H1 (cell line): ENCODE measurements around the gene SPINK5. TPM values are rescaled to one million over a fixed set of nuclear protein-coding genes. Genes with fewer than 3 reads are reported as not detected.

Experiments
- CTCF ChIA-PET: fragments of 300-600 bp; sonication (Branson Sonifier 250); formaldehyde crosslinking; loops from one replicate; lab custom pipeline; 2021; ENCODE audit not compliant: partially characterized antibody; lab: Charles Lee
- POLR2A ChIA-PET: fragments of 300-600 bp; sonication (Branson Sonifier 250); formaldehyde crosslinking; loops from one replicate; lab custom pipeline; 2021; ENCODE audit warnings: inconsistent platforms; ENCODE audit not compliant: partially characterized antibody; lab: Charles Lee
- DNase-seq, 2 experiments: peaks; one replicate each; pipeline versions ENCODE4 v3.0.0 to v3.0.0-alpha.2; 2010 to 2022; ENCODE audit warnings: low spot score in 2 of 2, low read depth in 1 of 2, mixed read lengths in 1 of 2
- FAIRE-seq: peaks from 2 replicates; lab custom pipeline; 2011; peaks lifted over from hg19 to GRCh38; lab: Jason Lieb, UNC
- H2AFZ ChIP-seq: 2 replicates; pipeline ENCODE4 v1.8.1; 2012; ENCODE audit warnings: low read length, inconsistent platforms
- H2AK5ac ChIP-seq: 2 replicates; pipeline ENCODE4 v1.6.1; 2013; ENCODE audit warnings: low read depth, low read length
- H2BK120ac ChIP-seq: replicated peaks from 2 replicates; pipeline ENCODE3; 2013; ENCODE audit warnings: low read depth, low read length, inconsistent platforms
- H2BK12ac ChIP-seq: 2 replicates; pipeline ENCODE4 v1.6.1; 2013; ENCODE audit warnings: low read depth, low read length
- H2BK15ac ChIP-seq: 2 replicates; pipeline ENCODE4 v1.6.1; 2013; ENCODE audit warnings: low read length
- H2BK20ac ChIP-seq: 2 replicates; pipeline ENCODE4 v1.6.1; 2013; ENCODE audit warnings: low read length
- H2BK5ac ChIP-seq: 2 replicates; pipeline ENCODE4 v1.6.1; 2013; ENCODE audit warnings: low read depth, low read length
- H3K14ac ChIP-seq: 2 replicates; pipeline ENCODE4 v1.6.1; 2013; ENCODE audit warnings: inconsistent platforms; ENCODE audit not compliant: insufficient read length
- H3K18ac ChIP-seq: 2 replicates; pipeline ENCODE4 v1.6.1; 2013; ENCODE audit warnings: low read length; ENCODE audit errors: extremely low read depth
- H3K23ac ChIP-seq: 2 replicates; pipeline ENCODE4 v1.6.1; 2013; ENCODE audit warnings: inconsistent platforms; ENCODE audit not compliant: insufficient read length
- H3K23me2 ChIP-seq: 2 replicates; pipeline ENCODE4 v1.6.1; 2013; ENCODE audit warnings: low read depth, low read length
- H3K27ac ChIP-seq: 2 replicates; pipeline ENCODE4 v1.6.1; 2011; ENCODE audit warnings: low read depth, low read length, inconsistent platforms
- H3K27me3 ChIP-seq, 4 experiments: replicated peaks in 1 of 4; 1 replicate in 1 of 4; 2 replicates in 3 of 4; pipeline versions ENCODE4 v1.6.1 to v1.8.1; 2011 to 2013; ENCODE audit warnings: low read length in 3 of 4, mild to moderate bottlenecking in 3 of 4, inconsistent platforms in 2 of 4, mixed read lengths in 2 of 4, moderate library complexity in 1 of 4; ENCODE audit not compliant: control insufficient read depth in 3 of 4, insufficient read depth in 3 of 4; ENCODE audit errors: extremely low read depth in 1 of 4
- H3K36me3 ChIP-seq, 4 experiments: 2 replicates each; pipeline versions ENCODE4 v1.6.1 to v1.8.1; 2011 to 2013; ENCODE audit warnings: mild to moderate bottlenecking in 4 of 4, low read length in 3 of 4, moderate library complexity in 2 of 4, control low read depth in 1 of 4, inconsistent platforms in 1 of 4; ENCODE audit not compliant: insufficient read depth in 4 of 4, control insufficient read depth in 2 of 4
- H3K4ac ChIP-seq: replicated peaks from 2 replicates; pipeline ENCODE3; 2013; ENCODE audit warnings: low read length, low read depth, mixed read lengths, inconsistent platforms; ENCODE audit not compliant: insufficient read length
- H3K4me1 ChIP-seq, 4 experiments: replicated peaks in 1 of 4; 1 replicate in 1 of 4; 2 replicates in 3 of 4; pipeline versions ENCODE4 v1.6.1 to v1.8.1; 2011 to 2013; ENCODE audit warnings: low read length in 3 of 4, inconsistent platforms in 2 of 4, mixed read lengths in 1 of 4; ENCODE audit not compliant: insufficient read depth in 4 of 4, control insufficient read depth in 3 of 4
- H3K4me2 ChIP-seq, 2 experiments: 2 replicates each; pipeline versions ENCODE4 v1.6.1 to v1.8.1; 2011 to 2013; ENCODE audit warnings: low read depth in 2 of 2, low read length in 2 of 2, control low read depth in 1 of 2, inconsistent platforms in 1 of 2, mild to moderate bottlenecking in 1 of 2; ENCODE audit not compliant: insufficient read depth in 1 of 2
- H3K4me3 ChIP-seq, 4 experiments: fragments of 200-600, 300-600 bp in 1 of 4; sonication (generic), shearing (Covaris generic), sonication (Bioruptor Twin) in 1 of 4; 2 replicates each; pipeline versions ENCODE4 v1.5.1 to v1.8.1; 2011 to 2016; ENCODE audit warnings: low read length in 4 of 4, low read depth in 3 of 4, control low read depth in 2 of 4, inconsistent platforms in 2 of 4, mild to moderate bottlenecking in 2 of 4, mixed read lengths in 1 of 4, moderate library complexity in 1 of 4; ENCODE audit not compliant: insufficient read depth in 2 of 4; ENCODE audit errors: extremely low read depth in 1 of 4
- H3K56ac ChIP-seq: replicated peaks from 2 replicates; pipeline ENCODE3; 2013; ENCODE audit warnings: low read depth, mild to moderate bottlenecking, mixed read lengths, low read length, inconsistent platforms; ENCODE audit not compliant: insufficient read length
- H3K79me1 ChIP-seq: 2 replicates; pipeline ENCODE4 v1.6.1; 2013; ENCODE audit warnings: low read depth, low read length, control low read depth
- H3K79me2 ChIP-seq, 2 experiments: 2 replicates each; pipeline versions ENCODE4 v1.6.1 to v1.8.1; 2012 to 2013; ENCODE audit warnings: low read length in 2 of 2, mild to moderate bottlenecking in 2 of 2, inconsistent platforms in 1 of 2; ENCODE audit not compliant: insufficient read depth in 2 of 2, control insufficient read depth in 1 of 2
- H3K9ac ChIP-seq, 4 experiments: replicated peaks in 1 of 4; 1 replicate in 1 of 4; 2 replicates in 3 of 4; pipeline versions ENCODE4 v1.6.1 to v1.8.1; 2011 to 2013; ENCODE audit warnings: low read depth in 3 of 4, low read length in 3 of 4, control low read depth in 2 of 4, mild to moderate bottlenecking in 2 of 4, moderate library complexity in 2 of 4, inconsistent platforms in 1 of 4; ENCODE audit errors: extremely low read depth in 1 of 4
- H3K9me3 ChIP-seq, 2 experiments: 2 replicates each; pipeline versions ENCODE4 v1.6.1 to v1.8.1; 2012 to 2013; ENCODE audit warnings: mild to moderate bottlenecking in 2 of 2, moderate library complexity in 2 of 2, control low read depth in 1 of 2, inconsistent platforms in 1 of 2, low read depth in 1 of 2, low read length in 1 of 2, mixed read lengths in 1 of 2; ENCODE audit not compliant: insufficient read depth in 2 of 2
- H4K20me1 ChIP-seq, 2 experiments: replicated peaks in 1 of 2; 2 replicates each; pipeline versions ENCODE3 to v1.8.1; 2011 to 2013; ENCODE audit warnings: inconsistent platforms in 2 of 2, low read length in 2 of 2, mild to moderate bottlenecking in 1 of 2; ENCODE audit not compliant: insufficient read depth in 2 of 2, control insufficient read depth in 1 of 2
- H4K5ac ChIP-seq: 2 replicates; pipeline ENCODE4 v1.6.1; 2013; ENCODE audit warnings: low read length, low read depth, mixed read lengths, inconsistent platforms; ENCODE audit not compliant: insufficient read length
- H4K8ac ChIP-seq: 2 replicates; pipeline ENCODE4 v1.8.0; 2013; ENCODE audit warnings: mild to moderate bottlenecking, moderate library complexity, low read length, inconsistent platforms; ENCODE audit not compliant: insufficient read depth; ENCODE audit errors: extremely low read depth
- H4K91ac ChIP-seq: replicated peaks from 2 replicates; pipeline ENCODE3; 2013; ENCODE audit warnings: low read length, mixed read lengths, inconsistent platforms; ENCODE audit not compliant: insufficient read length
- GTF2F1 ChIP-seq: IDR thresholded peaks from 2 replicates; pipeline ENCODE4 v1.6.1; 2012; ENCODE audit warnings: low read depth, low read length, improper control_type of control experiment, borderline replicate concordance
- TEAD4 ChIP-seq: IDR thresholded peaks from 2 replicates; pipeline ENCODE4 v1.6.1; 2012; ENCODE audit warnings: low read depth, low read length, inconsistent platforms, mixed read lengths
- WGBS, 2 experiments: shearing (Covaris generic) in 1 of 2; methylation state at CpG; one replicate each; pipeline versions ENCODE4 v1.1.6 to v1.1.7; 2013 to 2015; ENCODE audit warnings: low lambda C conversion rate in 2 of 2, mixed read lengths in 2 of 2, inconsistent platforms in 1 of 2, low coverage in 1 of 2, missing lambda C conversion rate in 1 of 2; ENCODE audit not compliant: insufficient replicate concordance in 2 of 2, insufficient coverage in 1 of 2, insufficient read length in 1 of 2; ENCODE audit errors: extremely low coverage in 1 of 2, missing lambda C conversion rate in 1 of 2; 5-methylcytosine and 5-hydroxymethylcytosine counted together
- polyA plus RNA-seq, 7 experiments: library from polyadenylated mRNA; depleted of rRNA in 3 of 7; stranded (reverse) in 5 of 7; unstranded in 2 of 7; fragments of >200 nt in 5 of 7; fragments of 200-250 nt in 2 of 7; gene quantifications; 1 replicate in 5 of 7; 2 replicates in 1 of 7; 4 replicates in 1 of 7; pipeline versions ENCODE4 v1.2.1 to v1.2.3, GENCODE V29; 2011 to 2013; ENCODE audit warnings: missing spikeins in 2 of 7, mixed read lengths in 2 of 7
- total RNA-seq: library from RNA; stranded (reverse); fragmentation: NEBNext Ultra II Directional; extraction: Animal tissue kit (Norgen Biotek cat#: 25700); gene quantifications from 2 replicates; pipeline ENCODE4 v1.2.1, GENCODE V29; 2021

Gene SPINK5
- total and polyA plus RNA-seq, 2 of the 8 experiments (the other 6 are each of a cell fraction or from before 2014, with no cell fraction given): 1.4 to 2.2 TPM

- Histone ChIP-seq H3K4ac (no peak overlapping the region), H3K23me2 (no peaks in the 10 kb centered on the region), H3K9me3 (no peaks in the 10 kb centered on the region), H2BK20ac (no peak overlapping the region), H2BK15ac (no peak overlapping the region), H2BK120ac (no peak overlapping the region), H3K23ac (no peak overlapping the region), H3K4me2 (no peak overlapping the region), H3K4me3 (no peak overlapping the region), H3K14ac (no peak overlapping the region), H4K91ac (no peak overlapping the region), H2BK12ac (no peak overlapping the region), H3K9ac (no peak overlapping the region), H3K79me2 (no peaks in the 10 kb centered on the region), H4K5ac (no peak overlapping the region), H3K79me1 (no peaks in the 10 kb centered on the region), H3K36me3 (no peaks in the 10 kb centered on the region), H2AFZ (no peak overlapping the region), H3K27me3 (no peaks in the 10 kb centered on the region), H3K27ac (no peak overlapping the region), H4K20me1 (peaks cover 0 to 2% of the 10 kb centered on the region in 2 experiments), H2AK5ac (no peak overlapping the region), H3K4me1 (no peaks in the 10 kb centered on the region), H3K18ac (no peak overlapping the region), H2BK5ac (no peak overlapping the region), H4K8ac (no peak overlapping the region), H3K56ac (no peak overlapping the region)
- FAIRE-seq: no peak
- POLR2A ChIA-PET: no interaction called here
- 88% methylated on average over 2 of the region's 2 CpGs; no CpG with 5 or more reads in 1 of the 2 experiments for WGBS, 2 experiments
- CTCF ChIA-PET: interaction anchor here (1.9 kb wide), 1 partner anchor 10 kb away, joined by 6 read pairs; no protein-coding TSS in a partner anchor
- DNase-seq: no peak
- no peak for TF ChIP-seq TEAD4
- no peak for TF ChIP-seq GTF2F1
Observed at GRCh38 chr5:148043705-148044104, 20.1 kb upstream of the SPINK5 start.
